ENCODE data around the gene SLC38A7.
"Not testable (repeated sequence)": the region's sequence is repeated elsewhere in the genome, so short reads cannot be mapped to it uniquely, and the experiment has no call there.

The SLC38A7 gene

GRCh38 chr16:58644108-58644507 is 40.5 kb downstream of the SLC38A7 start:
- TF ChIP-seq CTCF (IDR thresholded peaks at IDR 0.05) = no peak
- TF ChIP-seq ZFX (IDR thresholded peaks at IDR 0.05; ENCODE audit: borderline replicate concordance) = no peak
- no peak overlapping the region for H3K27ac ChIP-seq

GRCh38 chr16:58640949-58641348 is 43.6 kb downstream of the SLC38A7 start:
- H3K27ac ChIP-seq = no peak overlapping the region
- no peak for TF ChIP-seq CTCF (IDR thresholded peaks at IDR 0.05)
- no peak for TF ChIP-seq ZFX (IDR thresholded peaks at IDR 0.05; ENCODE audit: borderline replicate concordance)

GRCh38 chr16:58639836-58640235 is 44.7 kb downstream of the SLC38A7 start:
- TF ChIP-seq ZFX (IDR thresholded peaks at IDR 0.05; ENCODE audit: borderline replicate concordance) (no peak), CTCF (IDR thresholded peaks at IDR 0.05) (no peak)
- H3K27ac ChIP-seq = no peak overlapping the region

GRCh38 chr16:58639230-58639629 is 45.3 kb downstream of the SLC38A7 start:
- TF ChIP-seq CTCF (IDR thresholded peaks at IDR 0.05) (no peak), ZFX (IDR thresholded peaks at IDR 0.05; ENCODE audit: borderline replicate concordance) (no peak)
- H3K27ac ChIP-seq = no peak overlapping the region

GRCh38 chr16:58638148-58639036 is 46.2 kb downstream of the SLC38A7 start:
- no peak overlapping the region for H3K27ac ChIP-seq
- TF ChIP-seq ZFX (IDR thresholded peaks at IDR 0.05; ENCODE audit: borderline replicate concordance) (no peak), CTCF (IDR thresholded peaks at IDR 0.05) (no peak; the same call in 1 of the 2 replicates)

GRCh38 chr16:58637021-58637420 is 47.5 kb downstream of the SLC38A7 start:
- not testable (repeated sequence) for H3K27ac ChIP-seq

GRCh38 chr16:58636466-58636865 is 48.1 kb downstream of the SLC38A7 start:
- H3K27ac ChIP-seq = no peak overlapping the region
- TF ChIP-seq CTCF (IDR thresholded peaks at IDR 0.05) (no peak), ZFX (IDR thresholded peaks at IDR 0.05; ENCODE audit: borderline replicate concordance) (no peak)

Data from 22Rv1 (cell line).